Measurements from ENCODE around the gene GAS7. TPM values are rescaled to one million over a fixed set of nuclear protein-coding genes. Genes with fewer than 3 reads are reported as not detected.

GAS7 gene
- total RNA-seq, 1 donor from 2014 or later = 39.8 TPM

DNA sequence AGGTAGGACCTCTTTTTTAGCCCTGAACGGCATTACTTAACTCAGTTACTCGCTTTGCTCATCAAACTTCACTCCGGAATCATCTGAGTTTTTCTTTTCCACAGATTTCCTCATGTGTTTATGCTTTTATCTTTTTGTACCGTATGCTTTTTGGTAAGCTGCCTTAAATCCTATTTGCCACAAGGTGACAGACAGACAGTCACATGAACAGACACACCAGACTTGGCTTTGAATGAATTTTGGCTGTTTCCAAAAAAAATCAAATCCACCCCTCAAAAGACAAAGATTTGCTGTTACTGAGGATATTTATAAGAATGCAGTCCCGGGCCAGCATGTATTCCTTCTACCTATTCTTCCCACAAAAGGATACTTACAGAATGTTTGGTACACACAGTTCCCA lies 10.9 kb downstream of the GAS7 start:
- Mint-ChIP-seq H3K36me3 (ENCODE audit: low read depth) (no peaks in the 10 kb centered on the region), H3K27me3 (no peaks in the 10 kb centered on the region), H3K4me3 (no peak overlapping the region), H3K4me1 (no peaks in the 10 kb centered on the region), H3K9me3 (no peaks in the 10 kb centered on the region), H3K27ac (no peak overlapping the region)
- DNase-seq (no peak), ATAC-seq (ENCODE audit: low read depth) (no peak)
- intact Hi-C loops (cut with micrococcal nuclease) = no loop called here
- ChIA-PET CTCF (no interaction called here), POLR2A (interaction anchor here (0.5 kb wide), 1 partner anchor 221 kb away, joined by 7 read pairs; no protein-coding TSS in a partner anchor)
- TF ChIP-seq, protein P1, sequence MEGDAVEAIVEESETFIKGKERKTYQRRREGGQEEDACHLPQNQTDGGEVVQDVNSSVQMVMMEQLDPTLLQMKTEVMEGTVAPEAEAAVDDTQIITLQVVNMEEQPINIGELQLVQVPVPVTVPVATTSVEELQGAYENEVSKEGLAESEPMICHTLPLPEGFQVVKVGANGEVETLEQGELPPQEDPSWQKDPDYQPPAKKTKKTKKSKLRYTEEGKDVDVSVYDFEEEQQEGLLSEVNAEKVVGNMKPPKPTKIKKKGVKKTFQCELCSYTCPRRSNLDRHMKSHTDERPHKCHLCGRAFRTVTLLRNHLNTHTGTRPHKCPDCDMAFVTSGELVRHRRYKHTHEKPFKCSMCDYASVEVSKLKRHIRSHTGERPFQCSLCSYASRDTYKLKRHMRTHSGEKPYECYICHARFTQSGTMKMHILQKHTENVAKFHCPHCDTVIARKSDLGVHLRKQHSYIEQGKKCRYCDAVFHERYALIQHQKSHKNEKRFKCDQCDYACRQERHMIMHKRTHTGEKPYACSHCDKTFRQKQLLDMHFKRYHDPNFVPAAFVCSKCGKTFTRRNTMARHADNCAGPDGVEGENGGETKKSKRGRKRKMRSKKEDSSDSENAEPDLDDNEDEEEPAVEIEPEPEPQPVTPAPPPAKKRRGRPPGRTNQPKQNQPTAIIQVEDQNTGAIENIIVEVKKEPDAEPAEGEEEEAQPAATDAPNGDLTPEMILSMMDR (IDR thresholded peaks at IDR 0.05) = no peak

DNA sequence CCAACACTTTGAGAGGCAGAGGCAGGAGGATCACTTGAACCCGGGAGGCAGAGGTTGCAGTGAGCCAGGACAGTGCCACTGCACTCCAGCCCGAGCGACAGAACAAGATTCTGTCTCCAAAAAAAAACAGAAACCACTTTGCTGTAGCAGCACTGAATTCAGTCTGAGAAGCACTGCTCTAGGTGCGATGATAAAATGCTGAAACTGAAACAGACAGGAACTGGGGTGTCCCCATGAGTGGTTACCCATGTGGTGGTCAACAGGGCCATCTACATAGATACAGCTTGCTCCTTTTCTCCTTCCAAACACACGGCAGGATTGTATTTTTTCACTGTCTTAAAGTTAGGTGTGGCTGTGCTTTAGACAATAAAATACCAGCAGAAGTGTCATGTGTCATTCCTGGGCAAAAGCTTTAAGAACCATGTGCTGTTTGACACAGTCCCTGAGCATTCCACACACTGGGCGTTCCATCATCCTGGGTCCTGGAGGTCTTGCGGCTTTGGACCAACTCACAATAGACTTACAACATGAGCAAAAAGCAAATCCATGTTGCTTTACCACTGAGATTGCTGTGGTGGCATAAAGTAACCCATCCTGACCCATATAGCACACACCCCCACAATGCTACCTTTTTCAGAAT lies 11.5 kb downstream of the GAS7 start:
- no peaks in the 10 kb centered on the region for H3K27me3 Mint-ChIP-seq
- no peaks in the 10 kb centered on the region for H3K36me3 Mint-ChIP-seq (ENCODE audit: low read depth)
- ChIA-PET CTCF (no interaction called here), POLR2A (interaction anchor here (0.5 kb wide), 1 partner anchor 221 kb away, joined by 7 read pairs; no protein-coding TSS in a partner anchor)
- intact Hi-C loops (cut with micrococcal nuclease) = no loop called here
- no peak for DNase-seq
- H3K4me3 Mint-ChIP-seq = no peak overlapping the region
- H3K4me1 Mint-ChIP-seq = no peaks in the 10 kb centered on the region
- no peak for ATAC-seq (ENCODE audit: low read depth)
- no peaks in the 10 kb centered on the region for H3K9me3 Mint-ChIP-seq
- TF ChIP-seq, protein P1 (IDR thresholded peaks at IDR 0.05) = no peak
- H3K27ac Mint-ChIP-seq = no peak overlapping the region

DNA sequence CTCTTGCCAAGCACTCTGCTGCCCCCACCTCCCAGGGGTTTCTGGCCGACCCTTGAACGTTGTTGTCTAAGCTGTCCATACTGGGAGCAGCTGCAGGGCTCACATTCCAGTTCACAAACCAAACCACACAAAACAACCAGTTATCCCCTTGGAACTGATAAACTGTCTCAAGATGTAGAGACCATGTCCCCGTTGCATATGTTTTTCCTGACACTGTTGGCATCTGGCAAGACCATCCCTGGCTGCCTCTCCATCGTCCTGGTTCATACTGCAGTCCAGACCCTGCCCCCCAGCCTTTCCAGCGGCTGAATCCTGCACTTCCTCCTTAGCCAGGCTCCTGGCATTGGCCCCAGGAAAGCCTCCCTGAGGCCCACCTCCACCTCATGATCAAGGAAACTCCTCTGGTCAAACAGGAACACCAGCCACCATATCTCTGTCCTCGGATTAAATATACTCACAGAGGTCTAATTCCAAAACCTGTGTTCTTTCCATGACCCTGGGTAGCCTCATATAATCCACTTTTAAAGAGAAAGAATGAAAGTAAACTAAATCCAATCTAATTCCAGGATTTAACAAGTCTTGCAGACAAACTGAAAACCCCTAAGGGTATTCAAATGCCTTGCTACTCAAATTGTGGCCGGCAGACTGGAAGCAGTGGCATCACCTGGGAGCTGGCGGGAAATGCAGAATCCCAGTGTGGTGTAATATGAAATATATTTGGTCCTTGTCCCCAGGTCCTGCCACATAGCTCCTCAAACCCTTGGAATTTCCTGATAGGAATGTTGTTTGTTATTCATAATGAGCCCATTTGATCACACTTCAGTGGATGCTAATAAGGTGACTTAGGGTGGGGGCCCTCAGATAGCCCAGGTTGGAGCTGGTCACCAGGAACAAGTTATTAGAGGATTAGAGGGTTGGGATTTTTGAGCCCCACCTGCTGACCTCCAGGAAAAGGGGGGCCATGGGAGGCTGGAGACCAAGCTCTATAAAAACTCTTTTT lies 14.2 kb downstream of the GAS7 start:
- H3K36me3 Mint-ChIP-seq (ENCODE audit: low read depth) = no peaks in the 10 kb centered on the region
- TF ChIP-seq, protein P1 (IDR thresholded peaks at IDR 0.05) = no peak
- CTCF ChIA-PET = no interaction called here
- no peak for ATAC-seq (ENCODE audit: low read depth)
- H3K9me3 Mint-ChIP-seq = no peaks in the 10 kb centered on the region
- H3K4me1 Mint-ChIP-seq = no peaks in the 10 kb centered on the region
- H3K4me3 Mint-ChIP-seq = no peak overlapping the region
- no peak overlapping the region for H3K27ac Mint-ChIP-seq
- no peak for DNase-seq
- POLR2A ChIA-PET = no interaction called here
- H3K27me3 Mint-ChIP-seq = peaks cover 3% of the 10 kb centered on the region
- intact Hi-C loops (cut with micrococcal nuclease) = no loop called here

DNA sequence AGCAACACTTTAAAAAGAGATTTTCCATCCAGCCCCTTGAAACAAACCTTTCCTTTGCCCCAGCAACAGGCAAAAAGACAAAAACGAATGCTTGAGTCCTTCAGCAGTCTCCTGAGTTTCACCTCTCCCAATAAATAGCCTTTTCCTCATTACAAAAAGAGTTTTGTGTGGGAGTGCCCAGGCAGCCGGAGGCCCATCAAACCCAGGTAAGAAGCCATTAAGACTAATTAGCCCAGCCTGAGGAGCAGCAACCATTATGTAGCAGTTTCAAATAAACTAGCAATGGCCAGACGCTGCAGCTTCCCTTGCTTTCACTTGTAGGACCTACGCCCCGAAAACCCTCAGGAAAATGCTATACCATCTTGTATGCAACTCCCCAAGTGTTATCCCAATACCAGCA lies 15.6 kb downstream of the GAS7 start:
- no peak for ATAC-seq (ENCODE audit: low read depth)
- Mint-ChIP-seq H3K27ac (no peak overlapping the region), H3K4me3 (no peak overlapping the region), H3K36me3 (ENCODE audit: low read depth) (no peaks in the 10 kb centered on the region), H3K27me3 (peaks cover 3% of the 10 kb centered on the region), H3K9me3 (no peaks in the 10 kb centered on the region), H3K4me1 (peaks cover 4% of the 10 kb centered on the region)
- TF ChIP-seq, protein P1 (IDR thresholded peaks at IDR 0.05) = no peak
- DNase-seq = no peak
- intact Hi-C loops (cut with micrococcal nuclease) = no loop called here
- POLR2A ChIA-PET = no interaction called here
- CTCF ChIA-PET = no interaction called here

DNA sequence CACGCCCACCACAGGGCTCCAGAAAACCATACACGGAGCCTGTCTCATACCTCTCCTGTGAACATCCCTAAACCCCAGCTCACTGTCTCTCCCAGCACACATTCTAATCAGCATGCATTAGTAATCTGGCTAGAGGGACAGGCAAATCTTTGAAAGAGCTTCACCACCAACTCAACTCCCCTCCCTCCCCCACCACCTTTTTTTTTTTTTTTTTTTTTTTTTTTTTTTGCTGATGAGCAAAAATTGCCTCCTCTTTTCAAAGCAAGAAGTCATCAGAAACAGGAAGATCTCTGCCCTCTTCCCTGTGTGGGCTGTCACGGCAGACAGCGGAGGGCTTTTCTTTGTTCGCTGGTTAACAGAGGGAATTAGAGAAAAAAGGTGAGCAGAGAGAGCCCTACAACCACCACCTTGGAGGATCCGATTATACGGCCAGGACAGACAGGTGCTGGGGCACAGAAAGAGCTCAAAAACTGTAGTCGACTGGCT lies 19.9 kb downstream of the GAS7 start:
- ChIA-PET CTCF (no interaction called here), POLR2A (no interaction called here)
- Mint-ChIP-seq H3K27ac (no peak overlapping the region), H3K4me1 (peaks cover 12% of the 10 kb centered on the region), H3K4me3 (no peak overlapping the region), H3K9me3 (no peaks in the 10 kb centered on the region), H3K27me3 (peaks cover 3% of the 10 kb centered on the region), H3K36me3 (ENCODE audit: low read depth) (no peaks in the 10 kb centered on the region)
- TF ChIP-seq, protein P1 (IDR thresholded peaks at IDR 0.05) = no peak
- no peak for DNase-seq
- intact Hi-C loops (cut with micrococcal nuclease) = loop anchor here (10.0 kb wide), 1 partner anchor 64 kb away; no protein-coding TSS in a partner anchor
- ATAC-seq (ENCODE audit: low read depth) = no peak
